Measurements from ENCODE around the gene CCDC39.

Gene CCDC39

DNA sequence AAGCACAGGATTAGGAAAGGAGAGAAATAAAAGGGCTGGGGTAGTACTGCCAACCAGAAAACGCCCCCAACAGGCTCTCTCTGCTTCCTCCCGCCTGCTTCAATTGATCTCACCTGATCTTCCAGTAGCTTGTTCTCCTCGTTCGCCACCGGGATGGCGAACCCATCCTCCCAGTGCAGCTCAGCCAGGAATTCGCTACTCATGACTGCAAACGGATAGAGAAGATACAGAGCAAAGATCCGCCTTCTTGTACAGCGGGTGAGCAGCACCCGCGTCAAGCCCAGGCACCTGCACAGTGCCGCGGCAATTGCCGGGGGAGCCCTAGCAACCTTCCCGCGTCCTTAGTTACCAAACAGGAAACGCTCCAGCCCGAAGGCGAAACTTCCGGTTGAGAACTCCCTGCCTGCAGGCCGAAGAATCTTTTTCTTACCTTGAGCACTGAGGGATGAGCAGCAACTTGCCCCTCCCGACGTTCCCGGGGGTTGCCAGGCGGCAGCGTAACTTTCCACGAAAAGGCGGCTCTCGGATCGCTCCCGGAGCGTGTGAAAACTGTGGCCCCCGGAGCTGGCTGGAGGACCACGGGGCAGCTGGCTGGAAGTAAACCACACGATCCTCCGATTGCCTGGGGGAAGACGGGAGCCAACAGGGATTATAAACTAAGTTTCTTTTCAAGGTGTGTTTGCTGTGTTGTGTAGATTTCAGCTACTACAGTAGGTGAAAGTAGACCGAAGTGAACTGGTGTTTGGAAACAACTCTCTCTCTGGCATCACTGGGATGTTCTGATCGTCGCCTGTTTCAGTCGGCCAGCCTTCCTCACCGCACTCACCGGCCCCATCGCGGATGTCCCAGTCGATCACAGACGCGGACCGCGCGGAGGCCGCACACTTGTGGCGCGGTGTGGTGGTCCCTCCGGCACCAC is at the start of gene CCDC39:
TSS of gene CCDC39 (minus strand) at position 312 of the 919 bp plus-strand sequence. CDS start at position 203, 109 bp downstream.
- TF ChIP-seq, protein P1, sequence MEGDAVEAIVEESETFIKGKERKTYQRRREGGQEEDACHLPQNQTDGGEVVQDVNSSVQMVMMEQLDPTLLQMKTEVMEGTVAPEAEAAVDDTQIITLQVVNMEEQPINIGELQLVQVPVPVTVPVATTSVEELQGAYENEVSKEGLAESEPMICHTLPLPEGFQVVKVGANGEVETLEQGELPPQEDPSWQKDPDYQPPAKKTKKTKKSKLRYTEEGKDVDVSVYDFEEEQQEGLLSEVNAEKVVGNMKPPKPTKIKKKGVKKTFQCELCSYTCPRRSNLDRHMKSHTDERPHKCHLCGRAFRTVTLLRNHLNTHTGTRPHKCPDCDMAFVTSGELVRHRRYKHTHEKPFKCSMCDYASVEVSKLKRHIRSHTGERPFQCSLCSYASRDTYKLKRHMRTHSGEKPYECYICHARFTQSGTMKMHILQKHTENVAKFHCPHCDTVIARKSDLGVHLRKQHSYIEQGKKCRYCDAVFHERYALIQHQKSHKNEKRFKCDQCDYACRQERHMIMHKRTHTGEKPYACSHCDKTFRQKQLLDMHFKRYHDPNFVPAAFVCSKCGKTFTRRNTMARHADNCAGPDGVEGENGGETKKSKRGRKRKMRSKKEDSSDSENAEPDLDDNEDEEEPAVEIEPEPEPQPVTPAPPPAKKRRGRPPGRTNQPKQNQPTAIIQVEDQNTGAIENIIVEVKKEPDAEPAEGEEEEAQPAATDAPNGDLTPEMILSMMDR (IDR thresholded peaks at IDR 0.05; ENCODE audit: insufficient read depth, missing control alignments), result no peak
- DNase-seq (ENCODE audit: insufficient read length, low spot score) (peak; percentile 31), FAIRE-seq (no peak)

GRCh38 chr3:180720012-180720411 is 40.7 kb upstream of the CCDC39 start:
- no peak for DNase-seq (ENCODE audit: insufficient read length, low spot score)
- TF ChIP-seq, protein P1 (IDR thresholded peaks at IDR 0.05; ENCODE audit: insufficient read depth, missing control alignments), result no peak
- FAIRE-seq, result no peak

- no peak for FAIRE-seq
- TF ChIP-seq, protein P1 (IDR thresholded peaks at IDR 0.05; ENCODE audit: insufficient read depth, missing control alignments), result no peak
- DNase-seq (ENCODE audit: insufficient read length, low spot score), result no peak
These were observed 28.6 kb upstream of the CCDC39 start for GRCh38 chr3:180707896-180708295.

DNA sequence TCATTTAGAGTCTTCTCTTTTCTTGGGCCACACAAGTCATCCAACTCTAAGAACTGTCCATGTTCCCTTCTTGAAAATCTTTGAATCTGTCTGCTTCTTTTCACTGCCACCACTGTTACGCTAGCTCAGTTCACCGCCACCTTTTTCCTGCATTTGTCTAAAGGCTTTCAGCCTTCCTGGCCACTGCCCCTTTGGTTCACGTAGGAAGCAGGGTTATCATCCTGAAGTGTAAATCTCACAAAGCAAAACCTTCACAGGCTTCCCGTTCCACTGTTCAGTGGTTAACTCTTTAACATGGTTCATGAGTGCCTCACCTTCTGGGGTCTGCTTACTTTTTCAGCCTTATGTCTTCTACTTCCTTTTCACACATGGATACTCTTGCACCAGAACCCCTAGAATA is 26.3 kb upstream of the CCDC39 start:
- TF ChIP-seq, protein P1 (IDR thresholded peaks at IDR 0.05; ENCODE audit: insufficient read depth, missing control alignments), result no peak
- no peak for DNase-seq (ENCODE audit: insufficient read length, low spot score)
- FAIRE-seq, result no peak

GRCh38 chr3:180704532-180704931 is 25.2 kb upstream of the CCDC39 start:
- TF ChIP-seq, protein P1 (IDR thresholded peaks at IDR 0.05; ENCODE audit: insufficient read depth, missing control alignments), result no peak
- no peak for FAIRE-seq
- DNase-seq (ENCODE audit: insufficient read length, low spot score), result no peak

DNA sequence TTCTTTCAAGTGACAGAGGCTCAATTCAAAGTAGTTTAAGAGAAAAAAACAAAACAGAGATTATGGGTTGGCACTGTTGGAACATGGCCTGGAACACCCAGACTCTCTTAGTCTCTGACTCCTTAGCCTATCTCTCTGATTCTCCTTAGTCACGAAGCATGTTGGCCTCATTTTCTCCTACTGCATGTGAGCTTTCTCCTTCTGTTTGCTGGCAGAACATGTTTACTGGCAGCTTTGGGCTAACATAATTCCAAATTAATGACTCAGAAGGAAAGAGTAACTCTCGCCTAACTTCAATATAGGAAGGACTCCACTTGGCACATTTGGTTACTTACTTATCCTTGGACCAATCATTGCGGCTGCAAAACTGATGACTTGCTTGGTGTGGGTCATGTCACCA is 21.7 kb upstream of the CCDC39 start:
- TF ChIP-seq, protein P1 (IDR thresholded peaks at IDR 0.05; ENCODE audit: insufficient read depth, missing control alignments), result no peak
- no peak for FAIRE-seq
- DNase-seq (ENCODE audit: insufficient read length, low spot score), result no peak

GRCh38 chr3:180698760-180699270 is 19.5 kb upstream of the CCDC39 start:
- no peak for FAIRE-seq
- DNase-seq (ENCODE audit: insufficient read length, low spot score), result no peak
- TF ChIP-seq, protein P1 (IDR thresholded peaks at IDR 0.05; ENCODE audit: insufficient read depth, missing control alignments), result no peak
